Upper lobe of right lung (tissue), 1 donor: Measurements from ENCODE around the gene CST11. TPM values are rescaled to one million over a fixed set of nuclear protein-coding genes. Genes with fewer than 3 reads are reported as not detected.

Experiments
- ATAC-seq: fragments of 200-7000 bp; cut with Tn5 transposase; one replicate; pipeline ENCODE4 v1.9.1; 2020; ENCODE audit warnings: mild to moderate bottlenecking, moderate library complexity
- DNase-seq: peaks from one replicate; pipeline ENCODE4 v3.0.0-alpha.2; 2020
- H3K27ac ChIP-seq: fragments of 200-600 bp; one replicate; pipeline ENCODE4 v1.8.0; 2022
- H3K27me3 ChIP-seq: fragments of 200-600 bp; one replicate; pipeline ENCODE4 v1.8.0; 2022; ENCODE audit warnings: mild to moderate bottlenecking
- H3K36me3 ChIP-seq: fragments of 200-600 bp; one replicate; pipeline ENCODE4 v1.8.0; 2022
- H3K4me1 ChIP-seq: fragments of 200-600 bp; one replicate; pipeline ENCODE4 v1.8.0; 2022
- H3K4me3 ChIP-seq: fragments of 200-600 bp; one replicate; pipeline ENCODE4 v1.8.0; 2022; ENCODE audit warnings: mild to moderate bottlenecking
- H3K9me3 ChIP-seq: fragments of 200-600 bp; one replicate; pipeline ENCODE4 v1.8.0; 2022
- CTCF ChIP-seq: fragments of 200-600 bp; IDR thresholded peaks from one replicate; pipeline ENCODE4 v1.8.0; 2022; ENCODE audit warnings: antibody characterized with exemption
- intact Hi-C: fragments of 100-400 bp; cut with DNase I; formaldehyde crosslinking; loops from one replicate; pipeline ENCODE4 v1.11.0; 2022
- total RNA-seq: library from RNA; stranded (reverse); fragmentation: NEBNext Ultra II Directional; extraction: Animal tissue kit (Norgen Biotek cat#: 25700); gene quantifications from one replicate; pipeline ENCODE4 v1.2.1, GENCODE V29; 2021
- donor health status: DM: no; HTN: yes; CAD: no; lungs with severe emphysema.

The CST11 gene
- total RNA-seq, 1 donor from 2014 or later: not detected

GRCh38 chr20:23437126-23437899, 15.4 kb downstream of the CST11 start:
- no peak for DNase-seq
- no peak overlapping the region for H3K27ac ChIP-seq
- no peaks in the 10 kb centered on the region for H3K9me3 ChIP-seq
- no peaks in the 10 kb centered on the region for H3K27me3 ChIP-seq
- no peak overlapping the region for H3K4me3 ChIP-seq
- ATAC-seq: no peak
- intact Hi-C loops: no loop called here
- no peak for TF ChIP-seq CTCF
- no peaks in the 10 kb centered on the region for H3K36me3 ChIP-seq
- no peaks in the 10 kb centered on the region for H3K4me1 ChIP-seq

GRCh38 chr20:23436681-23437080, 16.0 kb downstream of the CST11 start:
- H3K36me3 ChIP-seq: no peaks in the 10 kb centered on the region
- H3K27me3 ChIP-seq: no peaks in the 10 kb centered on the region
- H3K4me3 ChIP-seq: no peak overlapping the region
- TF ChIP-seq CTCF: no peak
- DNase-seq (no peak), ATAC-seq (no peak)
- no peak overlapping the region for H3K27ac ChIP-seq
- H3K9me3 ChIP-seq: no peaks in the 10 kb centered on the region
- intact Hi-C loops: no loop called here
- no peaks in the 10 kb centered on the region for H3K4me1 ChIP-seq

GRCh38 chr20:23435626-23436539, 16.8 kb downstream of the CST11 start:
- ATAC-seq: no peak
- H3K4me1 ChIP-seq: no peaks in the 10 kb centered on the region
- H3K4me3 ChIP-seq: no peak overlapping the region
- H3K9me3 ChIP-seq: no peaks in the 10 kb centered on the region
- intact Hi-C loops: no loop called here
- H3K36me3 ChIP-seq: no peaks in the 10 kb centered on the region
- no peak for TF ChIP-seq CTCF
- no peaks in the 10 kb centered on the region for H3K27me3 ChIP-seq
- no peak overlapping the region for H3K27ac ChIP-seq
- DNase-seq: no peak

DNA sequence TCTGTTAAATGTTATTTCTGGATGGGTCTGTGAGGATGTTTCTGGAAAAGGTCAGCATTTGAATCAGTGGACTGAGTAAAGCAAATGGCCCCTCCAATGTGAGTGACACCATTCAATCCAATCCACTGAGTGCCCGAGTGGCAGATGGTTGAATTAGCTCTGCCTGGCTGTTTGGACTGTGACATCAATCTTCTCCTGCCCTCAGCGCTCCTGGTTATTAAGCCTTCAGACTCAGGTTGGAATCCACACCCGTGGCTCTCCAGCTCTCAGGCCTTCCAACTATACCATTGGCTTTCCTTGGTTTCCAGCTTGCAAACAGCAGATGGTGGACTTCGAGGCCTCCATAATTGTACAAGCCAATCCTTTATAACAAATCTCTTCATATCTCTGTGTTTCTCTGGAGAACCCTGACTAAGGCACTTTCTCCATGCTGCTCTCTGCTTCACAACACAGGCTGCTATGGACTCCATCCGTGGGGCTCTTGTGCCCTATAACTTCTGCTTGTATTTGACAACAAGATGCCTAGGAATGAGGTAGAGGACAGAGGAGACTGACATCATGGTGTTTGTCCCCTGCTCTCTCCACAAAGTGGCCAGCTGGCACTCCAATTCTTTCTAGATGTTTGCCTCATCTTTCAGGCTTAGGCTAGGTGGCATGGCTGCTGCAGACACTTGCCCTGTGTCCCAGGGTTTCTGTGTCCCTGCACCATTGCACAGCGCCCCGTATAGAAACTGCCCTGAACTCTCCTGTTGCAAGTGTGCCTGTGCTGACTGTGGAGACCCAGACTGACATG, 18.0 kb downstream of the CST11 start:
- Histone ChIP-seq H3K4me1 (no peaks in the 10 kb centered on the region), H3K27me3 (no peaks in the 10 kb centered on the region), H3K9me3 (no peaks in the 10 kb centered on the region), H3K27ac (no peak overlapping the region), H3K36me3 (no peaks in the 10 kb centered on the region), H3K4me3 (no peak overlapping the region)
- no peak for TF ChIP-seq CTCF
- ATAC-seq: no peak
- no peak for DNase-seq
- intact Hi-C loops: no loop called here

DNA sequence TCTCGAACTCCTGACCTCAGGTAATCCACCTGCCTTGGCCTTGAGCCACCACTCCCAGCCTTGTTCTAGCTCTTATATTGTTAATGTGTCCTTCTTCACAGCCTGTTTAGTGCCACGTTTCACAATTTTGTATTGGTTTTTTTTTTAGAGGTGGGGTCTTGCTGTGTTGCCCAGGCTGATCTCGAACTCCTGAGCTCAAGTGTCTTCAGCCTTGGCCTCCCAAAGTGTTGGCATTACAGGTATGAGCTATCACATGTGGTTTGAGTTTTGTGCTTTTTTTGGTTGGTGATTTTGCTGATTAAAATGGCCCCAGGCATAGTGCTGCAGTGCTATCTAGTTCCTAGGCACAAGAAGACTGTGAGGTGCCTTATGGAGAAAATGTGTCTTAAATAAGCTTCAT, 19.0 kb downstream of the CST11 start:
- no peaks in the 10 kb centered on the region for H3K27me3 ChIP-seq
- no peak for TF ChIP-seq CTCF
- H3K36me3 ChIP-seq: no peaks in the 10 kb centered on the region
- H3K27ac ChIP-seq: no peak overlapping the region
- ATAC-seq (no peak), DNase-seq (no peak)
- H3K9me3 ChIP-seq: no peaks in the 10 kb centered on the region
- no peak overlapping the region for H3K4me3 ChIP-seq
- H3K4me1 ChIP-seq: no peaks in the 10 kb centered on the region
- intact Hi-C loops: no loop called here
